ENCODE measurements around the gene SYT6.
"Not testable (repeated sequence)": the region's sequence is repeated elsewhere in the genome, so short reads cannot be mapped to it uniquely, and the experiment has no call there.

SYT6 gene

GRCh38 chr1:114076308-114076707, 77.4 kb downstream of the SYT6 start:
- DNase-seq (ENCODE audit: insufficient read length, low spot score) (no peak), FAIRE-seq (no peak)
- no peak for TF ChIP-seq POLR2A (IDR thresholded peaks at IDR 0.05; ENCODE audit: low read depth, low read length)

- TF ChIP-seq POLR2A (IDR thresholded peaks at IDR 0.05; ENCODE audit: low read depth, low read length), result no peak
- FAIRE-seq (no peak), DNase-seq (ENCODE audit: insufficient read length, low spot score) (no peak)
Observed at GRCh38 chr1:114075546-114076242, 78.0 kb downstream of the SYT6 start.

- FAIRE-seq (no peak), DNase-seq (ENCODE audit: insufficient read length, low spot score) (no peak)
- no peak for TF ChIP-seq POLR2A (IDR thresholded peaks at IDR 0.05; ENCODE audit: low read depth, low read length)
Observed at GRCh38 chr1:114075105-114075504, 78.6 kb downstream of the SYT6 start.

GRCh38 chr1:114072246-114072645, 81.4 kb downstream of the SYT6 start:
- DNase-seq (ENCODE audit: insufficient read length, low spot score), result no peak
- no peak for TF ChIP-seq POLR2A (IDR thresholded peaks at IDR 0.05; ENCODE audit: low read depth, low read length)
- no peak for FAIRE-seq

GRCh38 chr1:114069762-114070161, 83.9 kb downstream of the SYT6 start:
- DNase-seq (ENCODE audit: insufficient read length, low spot score); FAIRE-seq: not testable (repeated sequence)

- not testable (repeated sequence) for DNase-seq (ENCODE audit: insufficient read length, low spot score); FAIRE-seq
Observed at GRCh38 chr1:114068684-114069083, 85.0 kb downstream of the SYT6 start.

- not testable (repeated sequence) for FAIRE-seq; DNase-seq (ENCODE audit: insufficient read length, low spot score)
Observed at GRCh38 chr1:114065671-114066070, 88.0 kb downstream of the SYT6 start.

- FAIRE-seq (no peak), DNase-seq (ENCODE audit: insufficient read length, low spot score) (no peak)
- TF ChIP-seq POLR2A (IDR thresholded peaks at IDR 0.05; ENCODE audit: low read depth, low read length), result no peak
Observed at GRCh38 chr1:114063544-114063943, 90.1 kb downstream of the SYT6 start.

GRCh38 chr1:114062477-114063099, 91.1 kb downstream of the SYT6 start:
- no peak for TF ChIP-seq POLR2A (IDR thresholded peaks at IDR 0.05; ENCODE audit: low read depth, low read length)
- FAIRE-seq, result no peak
- DNase-seq (ENCODE audit: insufficient read length, low spot score), result no peak

- no peak for DNase-seq (ENCODE audit: insufficient read length, low spot score)
- no peak for FAIRE-seq
- no peak for TF ChIP-seq POLR2A (IDR thresholded peaks at IDR 0.05; ENCODE audit: low read depth, low read length)
Observed at GRCh38 chr1:114061121-114061830, 92.4 kb downstream of the SYT6 start.

GRCh38 chr1:114058236-114058635, 95.4 kb downstream of the SYT6 start:
- FAIRE-seq; DNase-seq (ENCODE audit: insufficient read length, low spot score): not testable (repeated sequence)

GRCh38 chr1:114054148-114054547, 99.5 kb downstream of the SYT6 start:
- no peak for DNase-seq (ENCODE audit: insufficient read length, low spot score)
- TF ChIP-seq POLR2A (IDR thresholded peaks at IDR 0.05; ENCODE audit: low read depth, low read length), result no peak
- FAIRE-seq, result no peak

GRCh38 chr1:114048232-114048631, 105.4 kb downstream of the SYT6 start:
- no peak for TF ChIP-seq POLR2A (IDR thresholded peaks at IDR 0.05; ENCODE audit: low read depth, low read length)
- no peak for DNase-seq (ENCODE audit: insufficient read length, low spot score)
- FAIRE-seq, result no peak

- no peak for TF ChIP-seq POLR2A (IDR thresholded peaks at IDR 0.05; ENCODE audit: low read depth, low read length)
- DNase-seq (ENCODE audit: insufficient read length, low spot score) (no peak), FAIRE-seq (no peak)
Observed at GRCh38 chr1:114043548-114043947, 110.1 kb downstream of the SYT6 start.

GRCh38 chr1:114043054-114043453, 110.6 kb downstream of the SYT6 start:
- no peak for DNase-seq (ENCODE audit: insufficient read length, low spot score)
- TF ChIP-seq POLR2A (IDR thresholded peaks at IDR 0.05; ENCODE audit: low read depth, low read length), result no peak
- no peak for FAIRE-seq
